Measurements from ENCODE around the gene RPS19BP1. TPM values are rescaled to one million over a fixed set of nuclear protein-coding genes. Genes with fewer than 3 reads are reported as not detected.

Gene RPS19BP1
- total RNA-seq, 1 experiment from 2014 or later, result 80.4 TPM

DNA sequence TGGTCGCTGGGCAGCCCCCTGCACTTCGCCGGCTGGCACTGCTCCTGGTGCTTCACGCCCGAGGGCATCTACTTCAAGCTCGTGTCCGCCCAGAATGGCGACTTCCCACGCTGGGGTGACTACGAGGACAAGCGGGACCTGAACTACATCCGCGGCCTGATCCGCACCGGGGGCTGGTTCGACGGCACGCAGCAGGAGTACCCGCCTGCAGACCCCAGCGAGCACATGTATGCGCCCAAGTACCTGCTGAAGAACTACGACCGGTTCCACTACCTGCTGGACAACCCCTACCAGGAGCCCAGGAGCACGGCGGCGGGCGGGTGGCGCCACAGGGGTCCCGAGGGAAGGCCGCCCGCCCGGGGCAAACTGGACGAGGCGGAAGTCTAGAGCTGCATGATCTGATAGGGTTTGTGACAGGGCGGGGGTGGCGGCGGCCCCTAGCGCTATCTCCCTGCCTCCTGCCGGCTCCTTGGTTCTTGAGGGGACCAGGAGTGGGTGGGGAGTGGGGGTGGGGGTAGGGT is 43.9 kb downstream of the RPS19BP1 start:
- no peak overlapping the region for H3K27ac ChIP-seq (ENCODE audit: low read depth, low read length)
- H4K20me1 ChIP-seq (ENCODE audit: insufficient read depth), result no peaks in the 10 kb centered on the region
- no peaks in the 10 kb centered on the region for H3K9me3 ChIP-seq (ENCODE audit: control insufficient read depth in 1 of 2, insufficient read depth in 1 of 2, low read depth in 1 of 2, low read length in 2 of 2)
- intact Hi-C loops (cut with micrococcal nuclease), result no loop called here
- H3K4me3 ChIP-seq (replicated peaks in 1 of 2; ENCODE audit: low read depth in 1 of 2, low read length in 2 of 2), result no peak overlapping the region
- POLR2A ChIA-PET, result no interaction called here
- H3K4me1 ChIP-seq (ENCODE audit: control insufficient read depth in 1 of 2, insufficient read depth in 2 of 2, low read length in 2 of 2), result peaks cover 0 to 10% of the 10 kb centered on the region in 2 experiments; a peak in 2 of 4 replicates
- DNase-seq (ENCODE audit: low read depth, low spot score) (no peak), ATAC-seq (no peak)
- H3K79me2 ChIP-seq (ENCODE audit: insufficient read depth, low read length), result no peaks in the 10 kb centered on the region
- H3K9me2 ChIP-seq (ENCODE audit: insufficient read depth), result no peaks in the 10 kb centered on the region
- no TSS peak for BruUV-seq (replicated peaks)
- CTCF ChIA-PET, result no interaction called here
- H2AFZ ChIP-seq (ENCODE audit: low read depth, low read length, poor library complexity, severe bottlenecking), result no peak overlapping the region
- TF ChIP-seq EZH2phosphoT487 (IDR thresholded peaks at IDR 0.05; ENCODE audit: borderline replicate concordance) (no peak), SIN3A (IDR thresholded peaks at IDR 0.05; ENCODE audit: low read depth) (no peak), SRF (IDR thresholded peaks at IDR 0.05; ENCODE audit: low read depth) (no peak), SP1 (IDR thresholded peaks at IDR 0.05; ENCODE audit: low read depth) (no peak), YY1 (IDR thresholded peaks at IDR 0.05; ENCODE audit: extremely low read depth, insufficient replicate concordance, low read depth, low read length) (no peak), RAD21 (IDR thresholded peaks at IDR 0.05; ENCODE audit: low read depth) (no peak), JUND (IDR thresholded peaks at IDR 0.05) (no peak), EGR1 (IDR thresholded peaks at IDR 0.05; ENCODE audit: low read depth) (no peak), POLR2A (IDR thresholded peaks at IDR 0.05; ENCODE audit: borderline replicate concordance, extremely low read depth, insufficient read depth, insufficient read length) (no peak), CEBPB (IDR thresholded peaks at IDR 0.05; ENCODE audit: low read depth) (no peak)
- TF ChIP-seq, protein P1, sequence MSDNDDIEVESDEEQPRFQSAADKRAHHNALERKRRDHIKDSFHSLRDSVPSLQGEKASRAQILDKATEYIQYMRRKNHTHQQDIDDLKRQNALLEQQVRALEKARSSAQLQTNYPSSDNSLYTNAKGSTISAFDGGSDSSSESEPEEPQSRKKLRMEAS (IDR thresholded peaks at IDR 0.05), result no peak
- TF ChIP-seq, protein P2, sequence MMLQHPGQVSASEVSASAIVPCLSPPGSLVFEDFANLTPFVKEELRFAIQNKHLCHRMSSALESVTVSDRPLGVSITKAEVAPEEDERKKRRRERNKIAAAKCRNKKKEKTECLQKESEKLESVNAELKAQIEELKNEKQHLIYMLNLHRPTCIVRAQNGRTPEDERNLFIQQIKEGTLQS (IDR thresholded peaks at IDR 0.05), result no peak
- TF ChIP-seq, protein P3, sequence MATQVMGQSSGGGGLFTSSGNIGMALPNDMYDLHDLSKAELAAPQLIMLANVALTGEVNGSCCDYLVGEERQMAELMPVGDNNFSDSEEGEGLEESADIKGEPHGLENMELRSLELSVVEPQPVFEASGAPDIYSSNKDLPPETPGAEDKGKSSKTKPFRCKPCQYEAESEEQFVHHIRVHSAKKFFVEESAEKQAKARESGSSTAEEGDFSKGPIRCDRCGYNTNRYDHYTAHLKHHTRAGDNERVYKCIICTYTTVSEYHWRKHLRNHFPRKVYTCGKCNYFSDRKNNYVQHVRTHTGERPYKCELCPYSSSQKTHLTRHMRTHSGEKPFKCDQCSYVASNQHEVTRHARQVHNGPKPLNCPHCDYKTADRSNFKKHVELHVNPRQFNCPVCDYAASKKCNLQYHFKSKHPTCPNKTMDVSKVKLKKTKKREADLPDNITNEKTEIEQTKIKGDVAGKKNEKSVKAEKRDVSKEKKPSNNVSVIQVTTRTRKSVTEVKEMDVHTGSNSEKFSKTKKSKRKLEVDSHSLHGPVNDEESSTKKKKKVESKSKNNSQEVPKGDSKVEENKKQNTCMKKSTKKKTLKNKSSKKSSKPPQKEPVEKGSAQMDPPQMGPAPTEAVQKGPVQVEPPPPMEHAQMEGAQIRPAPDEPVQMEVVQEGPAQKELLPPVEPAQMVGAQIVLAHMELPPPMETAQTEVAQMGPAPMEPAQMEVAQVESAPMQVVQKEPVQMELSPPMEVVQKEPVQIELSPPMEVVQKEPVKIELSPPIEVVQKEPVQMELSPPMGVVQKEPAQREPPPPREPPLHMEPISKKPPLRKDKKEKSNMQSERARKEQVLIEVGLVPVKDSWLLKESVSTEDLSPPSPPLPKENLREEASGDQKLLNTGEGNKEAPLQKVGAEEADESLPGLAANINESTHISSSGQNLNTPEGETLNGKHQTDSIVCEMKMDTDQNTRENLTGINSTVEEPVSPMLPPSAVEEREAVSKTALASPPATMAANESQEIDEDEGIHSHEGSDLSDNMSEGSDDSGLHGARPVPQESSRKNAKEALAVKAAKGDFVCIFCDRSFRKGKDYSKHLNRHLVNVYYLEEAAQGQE (IDR thresholded peaks at IDR 0.05; ENCODE audit: low read depth), result no peak
- H3K9ac ChIP-seq (ENCODE audit: low read length), result no peak overlapping the region
- RAD21 ChIA-PET (ENCODE audit: low non-redundant PET in 1 of 2, low total read pairs in 2 of 2, uncharacterized antibody in 2 of 2, unreplicated experiment in 2 of 2), result no interaction called here
- H3K36me3 ChIP-seq (ENCODE audit: control insufficient read depth in 1 of 2, insufficient read depth in 2 of 2, low read length in 2 of 2), result no peaks in the 10 kb centered on the region
- no peak overlapping the region for H3K4me2 ChIP-seq (ENCODE audit: low read length)
- no peaks in the 10 kb centered on the region for H3K27me3 ChIP-seq (ENCODE audit: insufficient read depth, low read length)
